Measurements from ENCODE around the gene SUSD4.
A peak's percentile ranks its signal among the peaks of the same experiment; 100 is the strongest.
"Not testable (repeated sequence)": the region's sequence is repeated elsewhere in the genome, so short reads cannot be mapped to it uniquely, and the experiment has no call there.

Gene SUSD4, protein sequence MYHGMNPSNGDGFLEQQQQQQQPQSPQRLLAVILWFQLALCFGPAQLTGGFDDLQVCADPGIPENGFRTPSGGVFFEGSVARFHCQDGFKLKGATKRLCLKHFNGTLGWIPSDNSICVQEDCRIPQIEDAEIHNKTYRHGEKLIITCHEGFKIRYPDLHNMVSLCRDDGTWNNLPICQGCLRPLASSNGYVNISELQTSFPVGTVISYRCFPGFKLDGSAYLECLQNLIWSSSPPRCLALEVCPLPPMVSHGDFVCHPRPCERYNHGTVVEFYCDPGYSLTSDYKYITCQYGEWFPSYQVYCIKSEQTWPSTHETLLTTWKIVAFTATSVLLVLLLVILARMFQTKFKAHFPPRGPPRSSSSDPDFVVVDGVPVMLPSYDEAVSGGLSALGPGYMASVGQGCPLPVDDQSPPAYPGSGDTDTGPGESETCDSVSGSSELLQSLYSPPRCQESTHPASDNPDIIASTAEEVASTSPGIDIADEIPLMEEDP

DNA sequence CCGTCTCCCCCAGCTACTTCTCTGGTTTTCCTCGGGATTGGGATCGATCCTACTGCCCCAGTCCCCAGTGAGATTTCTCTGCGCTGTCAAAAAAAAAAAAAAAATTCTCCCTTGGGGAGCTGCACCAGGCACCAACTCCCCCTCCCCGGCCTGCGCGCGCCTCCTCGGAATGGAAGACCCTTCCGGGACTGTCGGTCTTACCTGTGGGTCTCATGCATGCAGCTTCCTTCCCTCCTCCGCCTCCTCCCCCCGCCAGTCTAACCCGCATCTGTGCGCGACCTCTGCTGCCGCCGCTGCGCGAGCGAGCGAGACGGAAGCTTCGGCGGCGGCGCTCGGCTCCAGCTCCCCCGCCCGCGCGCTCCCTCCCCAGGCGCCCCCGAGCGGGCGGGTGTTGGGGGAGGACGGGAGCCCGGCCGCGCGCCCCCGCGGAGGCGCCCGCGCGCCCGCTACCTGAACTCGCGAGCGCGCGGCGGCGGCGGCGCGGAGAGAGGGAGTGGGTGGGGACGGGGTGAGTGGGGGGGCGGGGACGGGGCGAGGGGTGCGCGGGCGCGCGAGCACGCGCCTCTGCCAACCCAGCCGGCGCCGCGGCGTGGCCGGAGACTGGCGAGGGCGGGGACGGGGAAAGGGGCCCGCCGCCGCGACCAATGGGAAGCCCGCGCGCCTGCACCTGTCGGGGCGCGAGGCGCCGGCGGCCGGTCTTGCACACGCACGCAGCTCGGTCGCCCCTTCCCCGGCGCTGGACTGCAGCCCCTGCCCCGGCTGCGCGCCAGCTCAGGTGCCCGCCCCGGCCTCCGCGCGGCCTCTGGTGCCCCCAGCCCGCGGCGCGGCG is at the start of gene SUSD4:
TSS of gene SUSD4 (minus strand) at position 321 of the 829 bp plus-strand sequence. CDS start 751 bp downstream, outside the sequence.
- peak; percentile 76 for DNase-seq

DNA sequence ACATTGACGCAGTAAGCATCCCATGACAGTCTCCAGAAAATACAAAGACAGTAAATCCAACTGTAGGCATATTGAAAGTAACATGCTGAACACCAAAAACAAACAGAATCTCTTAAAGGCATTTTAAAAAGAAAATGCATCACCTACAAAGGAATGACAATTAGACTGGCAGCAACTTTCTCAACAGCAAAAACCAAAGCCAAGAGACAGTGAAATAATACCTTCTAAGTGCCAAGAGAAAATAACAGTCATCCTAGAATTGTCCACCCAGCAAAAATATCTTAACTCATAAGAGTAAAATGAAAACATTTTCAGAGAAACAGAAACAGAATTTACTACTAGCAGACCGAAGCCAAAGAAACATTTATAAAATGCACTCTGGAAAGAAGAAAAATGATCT is 49.2 kb upstream of the SUSD4 start:
- DNase-seq = no peak

GRCh38 chr1:223411710-223412109 is 47.7 kb upstream of the SUSD4 start:
- no peak for DNase-seq

- DNase-seq = no peak
Observed at GRCh38 chr1:223411309-223411708, 47.3 kb upstream of the SUSD4 start.

GRCh38 chr1:223410036-223410435 is 46.1 kb upstream of the SUSD4 start:
- no peak for DNase-seq

- DNase-seq = no peak
Observed at GRCh38 chr1:223405507-223405906, 41.5 kb upstream of the SUSD4 start.

DNA sequence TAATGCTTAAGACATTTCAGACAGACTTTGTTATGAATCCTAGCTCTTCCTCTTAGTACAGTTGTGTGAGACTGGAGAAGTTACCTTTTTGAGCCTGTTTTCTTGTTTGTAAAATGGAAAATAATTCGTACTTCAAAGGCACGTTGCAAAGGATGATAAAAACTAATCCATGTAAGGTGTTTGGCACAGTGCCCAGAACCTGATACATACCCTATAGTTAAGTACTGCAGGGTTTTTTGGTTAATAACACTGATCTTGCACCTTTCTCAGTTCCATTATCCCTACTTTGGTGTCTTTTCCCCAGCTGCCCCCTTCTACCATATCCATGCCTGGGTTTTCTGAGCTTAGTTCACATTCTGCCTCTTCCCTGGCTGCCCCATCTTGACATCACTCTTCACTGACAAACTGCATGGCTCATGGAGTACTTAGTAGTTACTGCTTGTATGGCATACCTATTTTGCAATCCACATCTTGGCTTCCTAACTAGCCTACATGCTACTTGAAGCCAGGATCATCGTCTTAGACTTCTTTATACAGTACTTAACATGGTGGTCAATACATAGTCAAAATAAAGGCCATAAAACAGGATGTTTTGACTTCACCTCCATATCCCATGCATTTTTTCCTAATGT is 39.3 kb upstream of the SUSD4 start:
- DNase-seq = no peak

GRCh38 chr1:223402790-223403142 is 38.8 kb upstream of the SUSD4 start:
- DNase-seq = no peak

GRCh38 chr1:223401873-223402789 is 38.2 kb upstream of the SUSD4 start:
- DNase-seq = no peak

- DNase-seq = not testable (repeated sequence)
Observed at GRCh38 chr1:223399393-223399792, 35.4 kb upstream of the SUSD4 start.

- no peak for DNase-seq
Observed at GRCh38 chr1:223394706-223395105, 30.7 kb upstream of the SUSD4 start.

GRCh38 chr1:223394242-223394641 is 30.3 kb upstream of the SUSD4 start:
- no peak for DNase-seq

- DNase-seq = no peak
Observed at GRCh38 chr1:223393275-223394214, 29.6 kb upstream of the SUSD4 start, which contains the start of gene CCDC185. TSS of gene CCDC185 (plus strand) at chr1:223393415. CDS start at chr1:223393476, 61 bp downstream.

GRCh38 chr1:223390618-223391017 is 26.6 kb upstream of the SUSD4 start:
- no peak for DNase-seq

DNA sequence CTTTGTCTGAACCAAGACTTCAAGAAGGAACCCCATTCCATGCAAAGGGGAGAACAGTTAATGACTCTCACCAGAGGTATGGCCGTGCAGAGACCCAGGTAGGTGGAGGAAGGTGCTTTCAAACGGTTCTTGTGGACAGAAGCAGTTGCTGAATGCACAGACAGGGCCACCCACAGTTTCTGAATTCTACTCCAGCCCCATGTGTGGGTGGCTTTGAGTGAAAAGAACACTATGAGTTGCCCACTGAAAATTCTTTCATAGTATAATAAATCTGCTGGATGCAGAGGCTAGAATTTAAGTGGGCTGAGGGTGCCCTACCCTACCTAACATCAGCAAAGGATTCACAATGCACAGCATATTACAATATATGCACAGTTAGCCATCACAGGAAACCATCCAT is 22.0 kb upstream of the SUSD4 start:
- no peak for DNase-seq

DNA sequence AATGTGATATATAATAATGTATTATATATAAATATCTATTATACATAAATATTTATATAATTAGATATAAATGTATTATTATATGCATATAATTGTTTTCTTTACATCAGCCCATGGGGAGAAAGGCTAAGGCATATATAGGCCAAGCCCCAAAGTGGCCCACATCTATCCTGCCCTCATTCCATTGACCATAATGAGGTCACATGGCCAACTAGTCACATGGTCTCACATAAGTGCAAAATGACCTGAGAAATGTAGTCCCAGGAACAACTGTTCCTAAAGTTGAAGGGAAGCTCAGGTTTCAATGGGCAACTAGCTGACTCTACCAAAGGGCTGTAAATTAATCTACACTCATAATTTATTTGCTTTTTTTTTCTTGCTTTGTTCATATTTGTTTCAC is 14.8 kb upstream of the SUSD4 start:
- no peak for DNase-seq

GRCh38 chr1:223374064-223374610 is 10.2 kb upstream of the SUSD4 start:
- no peak for DNase-seq

DNA sequence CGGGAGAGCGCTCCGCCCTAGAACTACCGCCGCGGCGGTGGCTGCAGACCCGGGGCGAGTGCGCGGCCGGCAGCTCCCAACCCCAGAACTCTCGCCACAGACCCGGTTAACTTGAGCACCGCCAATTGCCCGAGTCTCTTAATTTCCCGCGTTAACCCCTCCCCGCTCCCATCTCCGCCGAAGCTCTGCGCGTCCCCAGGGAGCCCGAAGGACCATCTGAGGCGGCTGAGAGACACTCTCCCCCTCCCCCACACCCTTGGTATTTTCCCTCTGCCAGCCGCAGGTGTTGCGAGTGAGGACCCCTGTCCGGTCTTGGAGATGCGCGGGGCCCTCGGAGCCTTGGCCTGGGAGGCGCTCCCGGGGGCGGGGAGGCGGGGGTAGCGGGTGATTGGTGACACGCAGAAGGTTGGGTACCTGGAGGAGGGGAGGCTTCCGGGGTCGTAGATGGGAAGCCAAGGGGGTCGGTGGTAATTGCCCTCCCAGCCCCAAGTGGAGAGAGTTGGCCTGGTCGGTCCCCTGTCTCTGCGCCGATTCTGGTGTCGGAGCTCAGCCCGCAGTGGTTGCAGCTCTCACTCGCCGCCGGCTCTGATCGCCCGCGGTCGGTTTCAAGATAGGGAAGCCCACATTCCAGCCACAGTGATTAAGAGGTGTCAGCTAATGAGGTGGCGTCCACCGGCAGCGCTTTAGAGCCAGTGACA is 858 bp upstream of the SUSD4 start:
- peak; percentile 2 for DNase-seq

DNA sequence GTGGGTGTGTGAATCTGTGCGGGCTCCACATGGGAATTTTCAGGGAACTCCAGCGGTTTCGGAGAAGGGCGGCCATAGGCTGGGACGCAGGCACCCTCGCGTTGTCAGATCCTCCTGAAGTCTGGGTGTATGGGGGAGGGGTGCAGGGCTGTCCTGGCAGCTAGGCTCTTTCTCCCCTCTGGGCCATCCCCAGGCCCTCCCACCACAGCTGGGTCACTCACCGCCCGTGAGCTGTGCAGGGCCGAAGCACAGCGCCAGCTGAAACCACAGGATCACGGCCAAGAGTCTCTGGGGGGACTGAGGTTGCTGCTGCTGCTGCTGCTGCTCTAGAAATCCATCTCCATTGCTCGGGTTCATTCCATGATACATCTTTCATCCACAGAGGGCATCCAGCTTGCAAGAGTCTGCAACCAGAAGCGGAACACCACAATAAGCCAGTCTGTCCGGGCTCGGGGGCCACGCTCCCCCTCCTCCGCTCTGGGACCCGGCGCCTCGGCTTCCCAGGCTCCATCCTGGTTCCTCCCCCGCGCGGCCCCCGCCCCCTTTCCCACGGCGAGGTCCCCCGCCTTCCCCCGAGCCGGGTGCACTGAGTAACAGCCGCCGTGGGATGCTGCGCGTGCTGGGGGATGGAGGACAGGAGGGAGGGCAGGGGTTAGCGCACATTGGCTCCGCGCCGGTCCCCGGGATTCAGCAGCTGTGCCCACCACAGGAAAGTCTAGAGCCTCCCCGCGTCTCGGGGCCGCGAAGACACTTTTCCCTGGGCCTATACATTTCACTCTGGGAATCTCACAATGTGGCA is 720 bp downstream of the SUSD4 start:
- DNase-seq = peak; percentile 27

Data from stimulated activated naive CD4-positive, alpha-beta T cell treated with Interleukin-2 at 50 U/mL for 16 hours (primary cell).